Uterus (tissue), 4 donors: Measurements from ENCODE around the gene COLEC11. TPM values are rescaled to one million over a fixed set of nuclear protein-coding genes. Genes with fewer than 3 reads are reported as not detected.
A peak's percentile ranks its signal among the peaks of the same experiment; 100 is the strongest.

Experiments
- DNase-seq, 2 donors: peaks; one replicate each; pipeline ENCODE4 v3.0.0-alpha.2; 2019 to 2020
- H3K27ac ChIP-seq, 2 donors: fragments of 200-600 bp; sonication (generic); 1 replicate in 1 of 2; 2 replicates in 1 of 2; pipeline ENCODE4 v1.5.1; 2016 to 2018
- H3K27me3 ChIP-seq, 2 donors: fragments of 200-600 bp; sonication (generic); one replicate each; pipeline ENCODE4 v1.5.1; 2018 to 2019; ENCODE audit warnings: control low read depth in 1 of 2
- H3K36me3 ChIP-seq, 2 donors: fragments of 200-600 bp; sonication (generic); one replicate each; pipeline ENCODE4 v1.5.1; 2019; ENCODE audit warnings: control low read depth in 1 of 2
- H3K4me1 ChIP-seq, 2 donors: fragments of 200-600 bp; sonication (generic); one replicate each; pipeline ENCODE4 v1.5.1; 2018 to 2019; ENCODE audit warnings: control low read depth in 1 of 2
- H3K4me3 ChIP-seq, 2 donors: fragments of 200-600 bp; sonication (generic); 1 replicate in 1 of 2; 2 replicates in 1 of 2; pipeline ENCODE4 v1.5.1; 2018 to 2019; ENCODE audit warnings: mild to moderate bottlenecking in 1 of 2
- H3K9me3 ChIP-seq, 2 donors: fragments of 200-600 bp; sonication (generic); one replicate each; pipeline ENCODE4 v1.5.1; 2019; ENCODE audit warnings: control low read depth in 1 of 2
- CTCF ChIP-seq, 4 experiments: fragments of 200-600 bp in 2 of 4; fragments of 450-650 bp in 2 of 4; sonication (generic) in 2 of 4; IDR thresholded peaks; one replicate each; pipeline ENCODE4 v1.5.1; 2016 to 2019; ENCODE audit warnings: antibody characterized with exemption in 4 of 4, mild to moderate bottlenecking in 2 of 4, moderate library complexity in 1 of 4
- POLR2A ChIP-seq, 2 donors: fragments of 450-650 bp; IDR thresholded peaks; one replicate each; pipeline ENCODE4 v1.6.1; 2016; ENCODE audit warnings: antibody characterized with exemption in 2 of 2, mild to moderate bottlenecking in 1 of 2, moderate library complexity in 1 of 2
- intact Hi-C: fragments of 100-400 bp; cut with DNase I; formaldehyde crosslinking; loops from one replicate; pipeline ENCODE4 v1.15.1; 2023; ENCODE audit warnings: low total_unique reads
- total RNA-seq, 4 donors: library from RNA; depleted of rRNA in 3 of 4; stranded (reverse); fragments of >200 nt in 3 of 4; gene quantifications; one replicate each; pipeline versions ENCODE4 v1.1.0 to v1.2.4, GENCODE V29; 2014 to 2023
- donor health status: DM: yes; HTN: yes; CAD: no.

The COLEC11 gene
- total RNA-seq, 4 donors from 2014 or later: 0.37 to 0.55 TPM; not detected in 2

- peak in 1 of 2 donors; percentile 3 for DNase-seq
- intact Hi-C loops: no loop called here
Observed at GRCh38 chr2:3642521-3643215, 47.8 kb downstream of the COLEC11 start.

GRCh38 chr2:3643371-3644245 is 48.7 kb downstream of the COLEC11 start:
- Histone ChIP-seq H3K9me3 (no peaks in the 10 kb centered on the region), H3K36me3 (no peaks in the 10 kb centered on the region), H3K4me3 (no peak overlapping the region), H3K27me3 (no peaks in the 10 kb centered on the region), H3K4me1 (no peaks in the 10 kb centered on the region), H3K27ac (no peak overlapping the region)
- intact Hi-C loops: no loop called here
- DNase-seq: no peak
- TF ChIP-seq CTCF (IDR thresholded peaks at IDR 0.05) (no peak), POLR2A (IDR thresholded peaks at IDR 0.05) (no peak)

More at GRCh38 chr2:3642521-3643215, 47.8 kb downstream of the COLEC11 start:
- Histone ChIP-seq H3K9me3 (no peaks in the 10 kb centered on the region), H3K4me1 (no peaks in the 10 kb centered on the region), H3K27me3 (no peaks in the 10 kb centered on the region), H3K4me3 (no peak overlapping the region), H3K36me3 (no peaks in the 10 kb centered on the region), H3K27ac (no peak overlapping the region)
- no peak for TF ChIP-seq CTCF (IDR thresholded peaks at IDR 0.05)
- no peak for TF ChIP-seq POLR2A (IDR thresholded peaks at IDR 0.05)

- intact Hi-C loops: no loop called here
- TF ChIP-seq POLR2A (IDR thresholded peaks at IDR 0.05) (no peak), CTCF (IDR thresholded peaks at IDR 0.05) (no peak)
- no peaks in the 10 kb centered on the region for H3K4me1 ChIP-seq
- no peak for DNase-seq
- H3K27ac ChIP-seq: no peak overlapping the region
- no peaks in the 10 kb centered on the region for H3K27me3 ChIP-seq
- no peaks in the 10 kb centered on the region for H3K36me3 ChIP-seq
- no peak overlapping the region for H3K4me3 ChIP-seq
- no peaks in the 10 kb centered on the region for H3K9me3 ChIP-seq
Observed at GRCh38 chr2:3644246-3644525, 49.3 kb downstream of the COLEC11 start.

GRCh38 chr2:3644891-3645605 is 50.1 kb downstream of the COLEC11 start:
- H3K36me3 ChIP-seq: no peaks in the 10 kb centered on the region
- TF ChIP-seq CTCF (IDR thresholded peaks at IDR 0.05) (no peak), POLR2A (IDR thresholded peaks at IDR 0.05) (no peak)
- no peaks in the 10 kb centered on the region for H3K27me3 ChIP-seq
- no peak overlapping the region for H3K4me3 ChIP-seq
- no peak overlapping the region for H3K27ac ChIP-seq
- H3K9me3 ChIP-seq: no peaks in the 10 kb centered on the region
- intact Hi-C loops: no loop called here
- no peaks in the 10 kb centered on the region for H3K4me1 ChIP-seq
- no peak for DNase-seq
